Liver (tissue), 9 donors: ENCODE measurements around the gene RAB15. TPM values are rescaled to one million over a fixed set of nuclear protein-coding genes. Genes with fewer than 3 reads are reported as not detected.
A peak's percentile ranks its signal among the peaks of the same experiment; 100 is the strongest.

Experiments used
- DNase-seq: peaks from one replicate; pipeline ENCODE4 v3.0.0-alpha.2; 2017; ENCODE audit warnings: low spot score
- H3K27ac ChIP-seq, 2 donors: one replicate each; pipeline ENCODE4 v1.7.0; 2013; ENCODE audit warnings: inconsistent platforms in 2 of 2, low read length in 2 of 2, control low read depth in 1 of 2, low read depth in 1 of 2, mild to moderate bottlenecking in 1 of 2
- H3K27me3 ChIP-seq, 4 donors: one replicate each; pipeline versions ENCODE4 v1.6.1 to v1.7.0; 2013; ENCODE audit warnings: low read length in 3 of 4, inconsistent platforms in 1 of 4, mild to moderate bottlenecking in 1 of 4, moderate library complexity in 1 of 4; ENCODE audit not compliant: control insufficient read depth in 4 of 4, insufficient read depth in 4 of 4
- H3K36me3 ChIP-seq, 4 donors: one replicate each; pipeline versions ENCODE4 v1.6.1 to v1.7.0; 2013; ENCODE audit warnings: low read length in 3 of 4, mild to moderate bottlenecking in 3 of 4, low read depth in 1 of 4, moderate library complexity in 1 of 4; ENCODE audit not compliant: control insufficient read depth in 4 of 4, insufficient read depth in 3 of 4
- H3K4me1 ChIP-seq, 4 donors: one replicate each; pipeline versions ENCODE4 v1.6.1 to v1.7.0; 2013; ENCODE audit warnings: low read length in 3 of 4, mild to moderate bottlenecking in 3 of 4, moderate library complexity in 1 of 4; ENCODE audit not compliant: control insufficient read depth in 4 of 4, insufficient read depth in 4 of 4
- H3K4me3 ChIP-seq, 3 donors: one replicate each; pipeline versions ENCODE4 v1.6.1 to v1.7.0; 2013; ENCODE audit warnings: low read length in 3 of 3, control low read depth in 1 of 3, low read depth in 1 of 3, mild to moderate bottlenecking in 1 of 3
- H3K9ac ChIP-seq, 2 donors: one replicate each; pipeline ENCODE4 v1.7.0; 2013; ENCODE audit warnings: low read length in 2 of 2, mild to moderate bottlenecking in 2 of 2, moderate library complexity in 2 of 2, control low read depth in 1 of 2, low read depth in 1 of 2
- H3K9me3 ChIP-seq, 4 donors: one replicate each; pipeline versions ENCODE4 v1.6.1 to v1.7.0; 2013; ENCODE audit warnings: low read length in 3 of 4; ENCODE audit not compliant: control insufficient read depth in 4 of 4
- ATF3 ChIP-seq: IDR thresholded peaks from 2 replicates; pipeline ENCODE4 v1.6.1; 2016; ENCODE audit warnings: antibody characterized with exemption
- CTCF ChIP-seq: fragments of 150-350 bp; IDR thresholded peaks from 2 replicates; pipeline ENCODE4 v1.5.1; 2017; ENCODE audit warnings: improper control_type of control experiment, low read depth, low read length; ENCODE audit not compliant: missing input control
- EGR1 ChIP-seq, 2 donors: IDR thresholded peaks; 2 replicates each; pipeline ENCODE4 v1.6.1; 2016 to 2018; ENCODE audit warnings: antibody characterized with exemption in 2 of 2, low read depth in 2 of 2
- FOXA1 ChIP-seq: IDR thresholded peaks from 2 replicates; pipeline ENCODE4 v1.6.1; 2016; ENCODE audit warnings: antibody characterized with exemption
- FOXA2 ChIP-seq: IDR thresholded peaks from 2 replicates; pipeline ENCODE4 v1.6.1; 2016; ENCODE audit warnings: antibody characterized with exemption
- GABPA ChIP-seq, 2 donors: IDR thresholded peaks in 1 of 2; conservative IDR thresholded peaks in 1 of 2; 2 replicates each; pipeline ENCODE4 v1.6.1; 2016; ENCODE audit warnings: antibody characterized with exemption in 2 of 2, mild to moderate bottlenecking in 1 of 2, moderate library complexity in 1 of 2
- HNF4A ChIP-seq, 2 donors: conservative IDR thresholded peaks; 2 replicates each; pipeline ENCODE4 v1.6.1; 2016; ENCODE audit warnings: antibody characterized with exemption in 2 of 2, mild to moderate bottlenecking in 2 of 2
- HNF4G ChIP-seq: IDR thresholded peaks from 2 replicates; pipeline ENCODE4 v1.6.1; 2016; ENCODE audit warnings: antibody characterized with exemption
- JUND ChIP-seq, 2 donors: IDR thresholded peaks; 2 replicates each; pipeline ENCODE4 v1.6.1; 2016; ENCODE audit warnings: antibody characterized with exemption in 2 of 2
- NR2F2 ChIP-seq: IDR thresholded peaks from 2 replicates; pipeline ENCODE4 v1.6.1; 2016; ENCODE audit warnings: antibody characterized with exemption
- RAD21 ChIP-seq, 2 donors: IDR thresholded peaks; 2 replicates each; pipeline ENCODE4 v1.6.1; 2016; ENCODE audit warnings: antibody characterized with exemption in 2 of 2, mild to moderate bottlenecking in 2 of 2
- RXRA ChIP-seq, 2 donors: IDR thresholded peaks; 2 replicates each; pipeline ENCODE4 v1.6.1; 2017 to 2018; ENCODE audit warnings: antibody characterized with exemption in 2 of 2, mild to moderate bottlenecking in 1 of 2
- SP1 ChIP-seq: IDR thresholded peaks from 2 replicates; pipeline ENCODE4 v1.6.1; 2018; ENCODE audit warnings: antibody characterized with exemption, mild to moderate bottlenecking
- TAF1 ChIP-seq: conservative IDR thresholded peaks from 2 replicates; pipeline ENCODE4 v1.6.1; 2016; ENCODE audit warnings: antibody characterized with exemption, mild to moderate bottlenecking
- YY1 ChIP-seq: IDR thresholded peaks from 2 replicates; pipeline ENCODE4 v1.6.1; 2016; ENCODE audit warnings: antibody characterized with exemption, mild to moderate bottlenecking
- WGBS: extraction: QIAGEN DNeasy Blood & Tissue Kit; methylation state at CpG from one replicate; pipeline ENCODE4 v1.1.7; 2013; 5-methylcytosine and 5-hydroxymethylcytosine counted together
- polyA plus RNA-seq, 2 donors: library from polyadenylated mRNA; stranded (reverse) in 1 of 2; unstranded in 1 of 2; fragments of 200-250 nt in 1 of 2; fragments of >200 nt in 1 of 2; fragmentation: Nextera tagmentation in 1 of 2; extraction: Ambion mirVana in 1 of 2; gene quantifications; one replicate each; pipeline versions ENCODE4 v1.2.1 to v1.2.3, GENCODE V29; 2013 to 2015
- total RNA-seq, 2 donors: library from RNA; depleted of rRNA; stranded (reverse); fragments of >200 nt; gene quantifications; one replicate each; pipeline ENCODE4 v1.2.3, GENCODE V29; 2014
- TF ChIP-seq, protein P1 (sequence below): IDR thresholded peaks from 2 replicates; pipeline ENCODE4 v1.6.1; 2016; ENCODE audit warnings: antibody characterized with exemption, mild to moderate bottlenecking
- donor health status: healthy.
- donor health status: healthy.
- donor health status: healthy.
- donor health status: healthy.
- donor health status: healthy.

Gene RAB15
- total and polyA plus RNA-seq, 4 donors, result 5.5 to 18.0 (median 11.1) TPM

DNA sequence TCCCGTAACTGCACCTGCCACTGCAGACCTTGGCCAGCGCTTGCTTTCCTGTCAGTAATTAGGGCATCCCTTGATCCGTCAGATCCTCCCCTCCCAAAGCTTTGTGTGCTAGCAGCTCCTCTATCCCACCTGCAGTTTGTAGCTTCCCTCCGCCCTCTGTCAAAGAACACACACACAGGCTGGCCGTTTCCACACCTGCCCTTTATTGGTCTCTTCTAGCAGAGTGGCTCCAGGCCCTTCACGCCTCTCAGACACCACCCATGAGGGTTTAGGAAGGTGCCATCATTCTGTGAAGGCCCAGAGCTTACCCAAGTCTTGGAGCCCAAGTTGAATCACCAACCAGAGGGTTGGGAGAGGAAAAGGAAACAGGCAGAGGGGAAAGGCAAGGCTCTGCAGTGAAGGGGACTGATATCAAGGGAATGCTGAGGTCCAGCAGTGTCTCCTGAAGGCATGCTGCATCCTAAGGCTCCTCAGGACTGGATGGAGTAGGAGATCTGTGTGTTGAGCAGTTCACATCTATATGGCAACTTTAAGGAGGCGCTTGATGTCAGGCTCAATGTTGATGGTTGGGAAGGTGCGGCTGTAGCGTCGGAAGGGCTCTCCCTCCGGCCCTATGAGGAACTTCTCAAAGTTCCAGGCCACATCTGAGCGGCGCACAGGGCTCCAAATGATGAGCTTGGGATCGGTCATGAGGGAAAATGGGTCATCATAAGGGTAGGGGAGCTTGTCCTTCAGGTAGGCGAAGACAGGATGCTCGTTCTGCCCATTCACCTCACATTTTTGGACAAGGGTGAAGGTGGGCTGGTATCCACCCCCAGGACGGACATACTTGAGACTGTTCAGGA, 32.9 kb downstream of the RAB15 start:
- no peaks in the 10 kb centered on the region for H3K27me3 ChIP-seq
- 80% methylated on average over 17 of the region's 17 CpGs for WGBS
- H3K4me1 ChIP-seq, result peaks cover 14 to 68% (median 49%) of the 10 kb centered on the region in 4 donors
- H3K36me3 ChIP-seq, result peaks cover under 1 to 6% (median 4%) of the 10 kb centered on the region in 4 donors
- TF ChIP-seq EGR1 (IDR thresholded peaks at IDR 0.05; ENCODE audit: low read depth in 2 of 2), result no peak
- DNase-seq, result no peak
- H3K27ac ChIP-seq, result peak overlapping the region; percentile 17 to 71
- no peaks in the 10 kb centered on the region for H3K9me3 ChIP-seq
- peak overlapping the region in 1 of 3 donors; percentile 7 for H3K4me3 ChIP-seq
- no peak overlapping the region for H3K9ac ChIP-seq

- DNase-seq, result no peak
- TF ChIP-seq RAD21 (IDR thresholded peaks at IDR 0.05) (peak; percentile 71 to 79), CTCF (peak; percentile 35), HNF4A (conservative IDR thresholded peaks at IDR 0.05) (no peak), SP1 (no peak), RXRA (IDR thresholded peaks at IDR 0.05) (no peak)
- H3K27me3 ChIP-seq, result no peaks in the 10 kb centered on the region
- no peaks in the 10 kb centered on the region for H3K9me3 ChIP-seq
- no peak overlapping the region for H3K4me3 ChIP-seq
- WGBS, result 48% methylated on average over 1 of the region's 1 CpG
- H3K36me3 ChIP-seq, result peaks cover 6 to 17% (median 8%) of the 10 kb centered on the region in 4 donors
- H3K27ac ChIP-seq, result peak overlapping the region in 1 of 2 donors; percentile 43
- H3K9ac ChIP-seq, result no peak overlapping the region
- peaks cover 9 to 55% (median 39%) of the 10 kb centered on the region in 4 donors for H3K4me1 ChIP-seq
These were observed 34.3 kb downstream of the RAB15 start for GRCh38 chr14:64937821-64938193.

DNA sequence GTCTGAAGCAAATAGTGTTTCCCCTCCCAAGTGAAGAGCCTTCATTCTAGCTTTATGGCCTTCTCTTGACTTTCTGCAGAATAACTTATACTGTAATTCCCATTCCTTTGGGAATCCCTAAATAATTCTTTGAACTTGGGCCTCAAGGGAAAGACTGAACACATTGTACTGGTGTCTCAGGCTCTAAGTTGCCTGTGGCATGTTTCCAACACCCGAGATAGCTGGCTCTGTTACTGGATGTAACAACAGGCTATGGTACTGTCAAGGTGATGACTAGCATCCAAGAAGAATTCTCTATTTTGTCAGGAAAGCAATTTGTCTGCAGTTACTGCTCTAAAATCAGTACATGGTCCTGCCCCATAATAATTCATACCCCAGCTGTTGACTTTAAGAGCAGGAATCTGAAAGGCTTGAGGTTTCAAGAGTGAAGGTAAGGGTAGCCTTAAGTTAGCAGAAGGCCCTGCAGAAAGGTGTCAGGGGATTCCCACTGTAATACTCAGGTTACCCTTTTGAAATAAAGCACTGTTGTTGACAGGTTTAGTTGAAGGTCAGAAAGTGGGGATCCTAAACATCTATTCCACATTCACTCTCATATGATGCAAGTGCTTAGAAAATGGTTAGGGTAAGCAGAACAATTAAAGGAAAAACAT, 34.8 kb downstream of the RAB15 start:
- Histone ChIP-seq H3K36me3 (peaks cover 6 to 19% (median 10%) of the 10 kb centered on the region in 4 donors), H3K27me3 (no peaks in the 10 kb centered on the region)

More for the DNA sequence above, 34.8 kb downstream of the RAB15 start:
- H3K27ac ChIP-seq, result no peak overlapping the region
- no peak overlapping the region for H3K9ac ChIP-seq
- WGBS, result 26% methylated on average over 1 of the region's 1 CpG
- H3K9me3 ChIP-seq, result no peaks in the 10 kb centered on the region
- H3K4me3 ChIP-seq, result no peak overlapping the region
- no peak for TF ChIP-seq ATF3
- no peak for TF ChIP-seq RAD21 (IDR thresholded peaks at IDR 0.05)
- no peak for TF ChIP-seq HNF4G
- TF ChIP-seq, protein P1, sequence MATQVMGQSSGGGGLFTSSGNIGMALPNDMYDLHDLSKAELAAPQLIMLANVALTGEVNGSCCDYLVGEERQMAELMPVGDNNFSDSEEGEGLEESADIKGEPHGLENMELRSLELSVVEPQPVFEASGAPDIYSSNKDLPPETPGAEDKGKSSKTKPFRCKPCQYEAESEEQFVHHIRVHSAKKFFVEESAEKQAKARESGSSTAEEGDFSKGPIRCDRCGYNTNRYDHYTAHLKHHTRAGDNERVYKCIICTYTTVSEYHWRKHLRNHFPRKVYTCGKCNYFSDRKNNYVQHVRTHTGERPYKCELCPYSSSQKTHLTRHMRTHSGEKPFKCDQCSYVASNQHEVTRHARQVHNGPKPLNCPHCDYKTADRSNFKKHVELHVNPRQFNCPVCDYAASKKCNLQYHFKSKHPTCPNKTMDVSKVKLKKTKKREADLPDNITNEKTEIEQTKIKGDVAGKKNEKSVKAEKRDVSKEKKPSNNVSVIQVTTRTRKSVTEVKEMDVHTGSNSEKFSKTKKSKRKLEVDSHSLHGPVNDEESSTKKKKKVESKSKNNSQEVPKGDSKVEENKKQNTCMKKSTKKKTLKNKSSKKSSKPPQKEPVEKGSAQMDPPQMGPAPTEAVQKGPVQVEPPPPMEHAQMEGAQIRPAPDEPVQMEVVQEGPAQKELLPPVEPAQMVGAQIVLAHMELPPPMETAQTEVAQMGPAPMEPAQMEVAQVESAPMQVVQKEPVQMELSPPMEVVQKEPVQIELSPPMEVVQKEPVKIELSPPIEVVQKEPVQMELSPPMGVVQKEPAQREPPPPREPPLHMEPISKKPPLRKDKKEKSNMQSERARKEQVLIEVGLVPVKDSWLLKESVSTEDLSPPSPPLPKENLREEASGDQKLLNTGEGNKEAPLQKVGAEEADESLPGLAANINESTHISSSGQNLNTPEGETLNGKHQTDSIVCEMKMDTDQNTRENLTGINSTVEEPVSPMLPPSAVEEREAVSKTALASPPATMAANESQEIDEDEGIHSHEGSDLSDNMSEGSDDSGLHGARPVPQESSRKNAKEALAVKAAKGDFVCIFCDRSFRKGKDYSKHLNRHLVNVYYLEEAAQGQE, result no peak
- TF ChIP-seq RXRA (IDR thresholded peaks at IDR 0.05), result no peak
- TF ChIP-seq GABPA (IDR thresholded peaks at IDR 0.05 in 1 of 2, conservative IDR thresholded peaks at IDR 0.05 in 1 of 2), result no peak
- TF ChIP-seq JUND (IDR thresholded peaks at IDR 0.05), result no peak
- TF ChIP-seq SP1, result no peak
- TF ChIP-seq YY1, result no peak
- no peak for TF ChIP-seq TAF1
- no peak for TF ChIP-seq NR2F2
- no peak for TF ChIP-seq FOXA1
- TF ChIP-seq CTCF, result no peak
- TF ChIP-seq FOXA2, result no peak
- H3K4me1 ChIP-seq, result peaks cover 9 to 51% (median 36%) of the 10 kb centered on the region in 4 donors
- DNase-seq, result no peak
